ENCODE measurements around the gene PATJ. TPM values are rescaled to one million over a fixed set of nuclear protein-coding genes. Genes with fewer than 3 reads are reported as not detected.
A peak's percentile ranks its signal among the peaks of the same experiment; 100 is the strongest.

PATJ gene
- total and polyA plus RNA-seq, 8 donors: 27.6 to 58.8 (median 38.8) TPM

DNA sequence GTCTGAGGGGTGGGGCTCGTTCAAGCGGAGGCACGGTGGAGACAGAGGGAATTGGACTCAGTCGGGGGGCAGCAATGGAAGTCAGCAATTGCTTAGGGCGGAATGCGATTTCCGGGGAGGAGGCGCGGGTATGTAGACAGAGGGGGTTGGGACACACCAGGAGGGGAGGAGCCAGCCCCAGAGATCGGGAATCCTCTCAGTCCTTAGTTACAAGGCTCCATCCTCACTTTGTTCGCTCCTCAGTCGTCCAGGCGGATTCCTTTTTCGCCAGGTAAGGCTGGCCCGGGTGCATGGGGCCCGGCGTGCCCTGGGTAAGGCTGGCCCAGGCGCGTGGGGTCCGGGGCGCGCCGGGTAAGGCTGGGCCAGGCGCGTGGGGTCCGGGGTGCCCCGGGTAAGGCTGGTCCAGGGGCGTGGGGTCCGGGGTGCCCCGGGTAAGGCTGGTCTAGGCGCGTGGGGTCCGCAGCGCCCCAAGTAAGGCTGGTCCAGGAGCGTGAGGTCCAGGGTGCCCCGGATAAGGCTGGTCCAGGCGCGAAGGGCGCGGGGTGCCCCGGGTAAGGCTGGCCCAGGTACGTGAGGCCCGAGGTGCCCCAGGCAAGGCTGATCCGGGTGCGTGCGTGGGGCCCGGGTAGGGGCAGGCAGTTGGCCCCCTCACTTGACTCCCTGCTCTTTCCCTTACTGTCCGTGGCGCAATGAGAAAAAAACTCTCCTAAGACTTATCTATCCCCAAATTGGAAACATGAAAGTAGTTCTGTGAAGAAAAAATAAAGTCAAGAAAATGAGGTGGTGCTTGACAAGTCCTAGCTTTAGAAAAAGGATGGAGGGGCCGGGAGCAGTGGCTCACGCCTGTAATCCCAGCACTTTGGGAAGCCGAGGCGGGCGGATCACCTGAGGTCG lies 452.6 kb downstream of the PATJ start, which contains the start of gene L1TD1:
L1TD1 (plus strand) TSS at position 199 of the 894 bp plus-strand sequence. CDS start 11,780 bp downstream, outside the sequence.
- Histone ChIP-seq H3K4me1 (no peaks in the 10 kb centered on the region), H3K4me3 (peak within 1 kb of the TSS; percentile 19 to 29)

DNA sequence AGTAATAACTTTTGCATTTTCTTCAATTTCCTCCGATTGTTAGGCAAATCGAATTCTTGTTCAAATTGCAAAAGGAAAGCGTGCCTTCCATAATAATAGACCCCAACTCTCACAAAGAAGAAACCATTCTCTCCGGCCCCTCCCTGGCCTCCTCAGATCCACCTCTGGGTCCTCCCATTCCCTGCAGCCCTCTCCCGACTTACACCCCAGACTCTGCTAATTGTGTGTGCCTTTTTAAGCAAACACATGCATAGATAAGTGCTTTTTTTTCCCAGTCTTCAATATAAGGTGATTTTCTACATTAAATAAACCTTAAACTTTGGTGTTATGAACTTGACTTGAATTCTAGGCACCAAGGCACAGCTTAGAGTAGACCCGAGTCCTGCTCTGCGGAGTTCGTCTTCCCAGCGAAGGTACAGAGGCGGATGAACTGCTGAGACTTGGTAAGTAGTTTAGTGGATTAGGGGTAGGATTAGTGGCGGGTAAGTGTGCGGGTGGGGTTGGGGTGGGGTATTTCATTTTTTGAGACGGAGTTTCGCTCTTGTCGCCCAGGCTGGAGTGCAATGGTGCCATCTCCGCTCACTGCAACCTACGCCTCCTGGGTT lies 453.9 kb downstream of the PATJ start:
- H3K27me3 ChIP-seq: peaks cover 7 to 46% of the 10 kb centered on the region in 2 donors
- H3K4me3 ChIP-seq: no peak overlapping the region
- intact Hi-C loops (cut with DNase I): no loop called here
- TF ChIP-seq, protein P1, sequence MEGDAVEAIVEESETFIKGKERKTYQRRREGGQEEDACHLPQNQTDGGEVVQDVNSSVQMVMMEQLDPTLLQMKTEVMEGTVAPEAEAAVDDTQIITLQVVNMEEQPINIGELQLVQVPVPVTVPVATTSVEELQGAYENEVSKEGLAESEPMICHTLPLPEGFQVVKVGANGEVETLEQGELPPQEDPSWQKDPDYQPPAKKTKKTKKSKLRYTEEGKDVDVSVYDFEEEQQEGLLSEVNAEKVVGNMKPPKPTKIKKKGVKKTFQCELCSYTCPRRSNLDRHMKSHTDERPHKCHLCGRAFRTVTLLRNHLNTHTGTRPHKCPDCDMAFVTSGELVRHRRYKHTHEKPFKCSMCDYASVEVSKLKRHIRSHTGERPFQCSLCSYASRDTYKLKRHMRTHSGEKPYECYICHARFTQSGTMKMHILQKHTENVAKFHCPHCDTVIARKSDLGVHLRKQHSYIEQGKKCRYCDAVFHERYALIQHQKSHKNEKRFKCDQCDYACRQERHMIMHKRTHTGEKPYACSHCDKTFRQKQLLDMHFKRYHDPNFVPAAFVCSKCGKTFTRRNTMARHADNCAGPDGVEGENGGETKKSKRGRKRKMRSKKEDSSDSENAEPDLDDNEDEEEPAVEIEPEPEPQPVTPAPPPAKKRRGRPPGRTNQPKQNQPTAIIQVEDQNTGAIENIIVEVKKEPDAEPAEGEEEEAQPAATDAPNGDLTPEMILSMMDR (IDR thresholded peaks at IDR 0.05): no peak
- H3K27ac ChIP-seq: no peak overlapping the region
- H3K9me3 ChIP-seq: no peaks in the 10 kb centered on the region
- DNase-seq (no peak), ATAC-seq (no peak)
- no peaks in the 10 kb centered on the region for H3K36me3 ChIP-seq
- no peaks in the 10 kb centered on the region for H3K4me1 ChIP-seq

More for the DNA sequence above, 452.6 kb downstream of the PATJ start, which contains the start of gene L1TD1:
- intact Hi-C loops (cut with DNase I): no loop called here
- no peaks in the 10 kb centered on the region for H3K36me3 ChIP-seq
- peaks cover 7 to 46% of the 10 kb centered on the region in 2 donors for H3K27me3 ChIP-seq
- TF ChIP-seq, protein P1 (IDR thresholded peaks at IDR 0.05): no peak
- no peak within 1 kb of the TSS for H3K27ac ChIP-seq
- H3K9me3 ChIP-seq: no peaks in the 10 kb centered on the region
- DNase-seq (peak in 2 of 4 donors; percentile 59 to 79), ATAC-seq (peak; percentile 62)

DNA sequence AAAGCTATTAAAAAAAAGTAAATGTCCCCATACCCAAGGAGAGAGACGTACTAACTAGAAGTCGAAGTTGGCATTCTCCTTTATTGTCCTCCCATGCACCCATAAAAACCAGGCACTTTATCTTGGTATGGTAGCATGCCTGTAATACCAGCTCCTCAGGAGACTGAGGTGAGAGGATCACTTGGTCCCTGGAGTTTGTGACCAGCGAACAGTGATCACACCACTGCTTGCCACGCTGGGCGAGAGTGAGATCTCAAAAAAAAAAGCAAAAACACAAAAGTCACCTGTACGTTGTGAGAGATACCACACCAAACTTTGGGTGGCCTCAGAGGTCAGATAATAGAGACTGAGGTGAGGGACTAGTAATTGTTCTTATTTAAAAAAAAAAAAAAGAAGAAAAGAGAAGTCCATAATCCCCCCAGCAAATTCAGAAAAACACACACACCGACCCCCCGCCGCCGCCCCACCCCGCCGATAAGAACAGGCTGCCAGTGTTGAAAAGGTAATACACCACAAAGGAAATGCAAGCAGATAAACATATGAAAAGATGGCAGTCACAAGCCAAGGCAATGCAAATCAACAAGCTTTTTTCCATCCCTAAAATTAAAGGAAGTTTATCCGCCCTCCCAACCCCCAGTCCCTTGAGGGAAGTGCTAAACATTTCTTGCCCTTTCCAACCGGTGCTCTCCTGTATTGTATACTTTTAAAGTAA lies 455.9 kb downstream of the PATJ start:
- intact Hi-C loops (cut with DNase I): no loop called here
- TF ChIP-seq, protein P1 (IDR thresholded peaks at IDR 0.05): no peak
- Histone ChIP-seq H3K4me3 (no peak overlapping the region), H3K27ac (no peak overlapping the region), H3K4me1 (no peaks in the 10 kb centered on the region), H3K36me3 (no peaks in the 10 kb centered on the region), H3K27me3 (peaks cover 7 to 46% of the 10 kb centered on the region in 2 donors), H3K9me3 (no peaks in the 10 kb centered on the region)
- DNase-seq: no peak
- no peak for ATAC-seq

DNA sequence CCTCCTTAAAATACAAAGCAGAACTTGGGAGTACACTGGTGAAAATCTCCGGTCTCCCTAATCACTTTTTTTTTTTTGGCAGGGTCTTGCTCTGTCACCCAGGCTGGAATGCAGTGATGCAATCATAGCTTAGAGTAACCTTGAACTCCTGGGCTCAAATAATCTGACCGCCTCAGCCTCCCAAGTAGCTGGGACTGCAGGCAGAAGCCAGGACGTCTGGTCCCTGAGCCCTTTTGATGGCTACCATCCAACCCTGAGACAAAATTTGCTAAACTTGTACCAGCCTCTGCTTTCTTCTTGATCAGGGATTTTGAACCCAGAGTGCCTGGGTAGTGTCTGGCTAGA lies 456.5 kb downstream of the PATJ start:
- H3K27me3 ChIP-seq: peaks cover 7 to 42% of the 10 kb centered on the region in 2 donors
- ATAC-seq (no peak), DNase-seq (peak in 1 of 4 donors; percentile 6)
- intact Hi-C loops (cut with DNase I): no loop called here
- H3K36me3 ChIP-seq: no peaks in the 10 kb centered on the region
- TF ChIP-seq, protein P1 (IDR thresholded peaks at IDR 0.05): no peak
- H3K9me3 ChIP-seq: no peaks in the 10 kb centered on the region
- no peak overlapping the region for H3K27ac ChIP-seq
- H3K4me3 ChIP-seq: no peak overlapping the region
- H3K4me1 ChIP-seq: no peaks in the 10 kb centered on the region
